Esophagus muscularis mucosa (tissue), 4 donors: ENCODE measurements around the gene POM121.
"Not testable (repeated sequence)": the region's sequence is repeated elsewhere in the genome, so short reads cannot be mapped to it uniquely, and the experiment has no call there.

Experiments used
- EP300 ChIP-seq: sonication (generic); formaldehyde crosslinking; IDR thresholded peaks from one replicate; pipeline ENCODE4 v1.6.1; 2017; ENCODE audit warnings: antibody characterized with exemption
- POLR2A ChIP-seq: fragments of 450-650 bp; IDR thresholded peaks from one replicate; pipeline ENCODE4 v1.6.1; 2017; ENCODE audit warnings: antibody characterized with exemption, moderate library complexity, mild to moderate bottlenecking, low read depth
- POLR2AphosphoS5 ChIP-seq, 2 donors: sonication (generic); formaldehyde crosslinking; IDR thresholded peaks; one replicate each; pipeline ENCODE4 v1.6.1; 2017; ENCODE audit warnings: antibody characterized with exemption in 2 of 2
- TF ChIP-seq, protein P1 (sequence below), 3 experiments: fragments of 200-600 bp in 2 of 3; fragments of 450-650 bp in 1 of 3; sonication (generic) in 2 of 3; IDR thresholded peaks; one replicate each; pipeline ENCODE4 v1.5.1; 2017 to 2019; ENCODE audit warnings: antibody characterized with exemption in 3 of 3, mild to moderate bottlenecking in 2 of 3, moderate library complexity in 1 of 3

DNA sequence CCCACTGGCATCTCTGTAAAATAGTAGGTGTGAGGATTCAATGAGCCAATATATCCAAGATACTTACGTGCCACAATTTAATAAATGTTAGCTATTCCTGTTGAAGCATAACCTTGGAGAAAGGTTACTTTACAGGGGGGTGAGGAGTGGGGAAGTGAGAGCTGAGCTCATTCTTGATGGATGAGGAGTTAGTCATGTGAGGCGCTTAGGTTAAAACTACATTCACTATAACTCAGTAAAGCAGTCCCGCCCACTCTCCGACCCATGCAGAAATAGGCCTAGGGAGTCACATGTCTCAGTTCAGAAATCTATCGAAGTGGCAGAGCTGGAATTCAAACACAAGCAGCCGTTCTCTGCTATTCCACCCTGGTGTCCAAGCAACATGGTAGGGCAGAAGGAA is 25.5 kb downstream of the POM121 start:
- TF ChIP-seq, protein P1, sequence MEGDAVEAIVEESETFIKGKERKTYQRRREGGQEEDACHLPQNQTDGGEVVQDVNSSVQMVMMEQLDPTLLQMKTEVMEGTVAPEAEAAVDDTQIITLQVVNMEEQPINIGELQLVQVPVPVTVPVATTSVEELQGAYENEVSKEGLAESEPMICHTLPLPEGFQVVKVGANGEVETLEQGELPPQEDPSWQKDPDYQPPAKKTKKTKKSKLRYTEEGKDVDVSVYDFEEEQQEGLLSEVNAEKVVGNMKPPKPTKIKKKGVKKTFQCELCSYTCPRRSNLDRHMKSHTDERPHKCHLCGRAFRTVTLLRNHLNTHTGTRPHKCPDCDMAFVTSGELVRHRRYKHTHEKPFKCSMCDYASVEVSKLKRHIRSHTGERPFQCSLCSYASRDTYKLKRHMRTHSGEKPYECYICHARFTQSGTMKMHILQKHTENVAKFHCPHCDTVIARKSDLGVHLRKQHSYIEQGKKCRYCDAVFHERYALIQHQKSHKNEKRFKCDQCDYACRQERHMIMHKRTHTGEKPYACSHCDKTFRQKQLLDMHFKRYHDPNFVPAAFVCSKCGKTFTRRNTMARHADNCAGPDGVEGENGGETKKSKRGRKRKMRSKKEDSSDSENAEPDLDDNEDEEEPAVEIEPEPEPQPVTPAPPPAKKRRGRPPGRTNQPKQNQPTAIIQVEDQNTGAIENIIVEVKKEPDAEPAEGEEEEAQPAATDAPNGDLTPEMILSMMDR (IDR thresholded peaks at IDR 0.05), result not testable (repeated sequence)
- TF ChIP-seq EP300; POLR2A; POLR2AphosphoS5 (IDR thresholded peaks at IDR 0.05): not testable (repeated sequence)
